SK-N-SH treated with all-trans-retinoic acid at 6 μM for 48 hours (cell line): ENCODE measurements around the gene CCDC117.

Experiments used
- GLIS3 ChIP-seq: fragments of 250-450 bp; sonication (Bioruptor Pico); IDR thresholded peaks from 2 replicates; pipeline ENCODE4 v1.5.0; 2020; ENCODE audit warnings: mild to moderate bottlenecking, moderate library complexity
- POU6F1 ChIP-seq: fragments of 250-450 bp; sonication (Bioruptor Pico); IDR thresholded peaks from 2 replicates; pipeline ENCODE4 v1.8.0; 2021; ENCODE audit warnings: low read depth, mild to moderate bottlenecking, moderate library complexity, borderline replicate concordance
- ZFP30 ChIP-seq: fragments of 450-650 bp; formaldehyde crosslinking; IDR thresholded peaks from 2 replicates; pipeline ENCODE4 v1.5.0; 2022; ENCODE audit warnings: mild to moderate bottlenecking, moderate library complexity
- ZNF565 ChIP-seq: fragments of 450-650 bp; formaldehyde crosslinking; conservative IDR thresholded peaks from 2 replicates; pipeline ENCODE4 v1.5.0; 2020; ENCODE audit warnings: low read depth, mild to moderate bottlenecking, moderate library complexity

- no peak for TF ChIP-seq POU6F1
- no peak for TF ChIP-seq ZNF565 (CRISPR knock-in tag)
- no peak for TF ChIP-seq ZFP30 (CRISPR knock-in tag)
- TF ChIP-seq GLIS3 (CRISPR knock-in tag): no peak
These were observed 36.3 kb downstream of the CCDC117 start for GRCh38 chr22:28808716-28809355.
